ENCODE measurements around the gene FUS. TPM values are rescaled to one million over a fixed set of nuclear protein-coding genes. Genes with fewer than 3 reads are reported as not detected.

The FUS gene
- total and polyA plus RNA-seq, 2 of the 8 experiments (the other 6 are each of a cell fraction or from before 2014, with no cell fraction given) = 484 to 685 TPM

GRCh38 chr16:31134625-31135534, 45.1 kb upstream of the FUS start:
- peak overlapping the region; percentile 52 to 87 (median 78) for H3K9ac ChIP-seq (replicated peaks in 1 of 4; ENCODE audit: extremely low read depth in 1 of 4, low read depth in 3 of 4, low read length in 3 of 4)
- H3K79me1 ChIP-seq (ENCODE audit: low read depth, low read length) = peaks cover 9% of the 10 kb centered on the region
- no peak overlapping the region for H3K14ac ChIP-seq (ENCODE audit: insufficient read length)
- POLR2A ChIA-PET (ENCODE audit: partially characterized antibody) = interaction anchor here (0.6 to 34.9 kb wide), 19 partner anchors 1 to 402 kb away, joined by 3 to 713 read pairs (median 4); partner anchors contain the start of genes BCKDK, FUS, KAT8 and PRSS36
- peak overlapping the region; percentile 100 for H2BK12ac ChIP-seq (ENCODE audit: low read depth, low read length)
- H4K91ac ChIP-seq (replicated peaks; ENCODE audit: insufficient read length, low read length) = peak overlapping the region; percentile 91
- no peaks in the 10 kb centered on the region for H3K27me3 ChIP-seq (replicated peaks in 1 of 4; ENCODE audit: control insufficient read depth in 3 of 4, extremely low read depth in 1 of 4, insufficient read depth in 3 of 4, low read length in 3 of 4)
- 5% methylated on average over 11 of the region's 18 CpGs; no CpG with 5 or more reads in 1 of the 2 experiments for WGBS, 2 experiments (ENCODE audit: extremely low coverage in 1 of 2, insufficient coverage in 1 of 2, insufficient read length in 1 of 2, insufficient replicate concordance in 2 of 2, low coverage in 1 of 2, low lambda C conversion rate in 2 of 2, missing lambda C conversion rate in 1 of 2)
- peak overlapping the region; percentile 83 to 98 for H3K4me2 ChIP-seq (ENCODE audit: insufficient read depth in 1 of 2, low read depth in 2 of 2, low read length in 2 of 2)
- peak overlapping the region; percentile 92 for H3K4ac ChIP-seq (replicated peaks; ENCODE audit: insufficient read length, low read depth, low read length)
- peak overlapping the region; percentile 86; the same call in 1 of the 2 replicates for H3K27ac ChIP-seq (ENCODE audit: low read depth, low read length)
- H2AK5ac ChIP-seq (ENCODE audit: low read depth, low read length) = peak overlapping the region; percentile 97; the same call in 1 of the 2 replicates
- peak in 1 of 2 experiments; percentile 66 for DNase-seq (ENCODE audit: low read depth in 1 of 2, low spot score in 2 of 2)
- H2AFZ ChIP-seq (ENCODE audit: low read length) = no peak overlapping the region
- CTCF ChIA-PET (ENCODE audit: partially characterized antibody) = interaction anchor here (0.8 to 2.2 kb wide), 7 partner anchors 8 to 150 kb away, joined by 3 to 8 read pairs (median 3); partner anchors contain the start of genes HSD3B7 and ZNF668
- H2BK20ac ChIP-seq (ENCODE audit: low read length) = peak overlapping the region; percentile 97; the same call in 1 of the 2 replicates
- H3K18ac ChIP-seq (ENCODE audit: extremely low read depth, low read length) = peak overlapping the region; percentile 99
- H2BK5ac ChIP-seq (ENCODE audit: low read depth, low read length) = peak overlapping the region; percentile 97
- H3K4me3 ChIP-seq (ENCODE audit: extremely low read depth in 1 of 4, insufficient read depth in 2 of 4, low read depth in 3 of 4, low read length in 4 of 4) = peak overlapping the region; percentile 65 to 87 (median 81)
- FAIRE-seq = peak; percentile 65
- H3K79me2 ChIP-seq (ENCODE audit: control insufficient read depth in 1 of 2, insufficient read depth in 2 of 2, low read length in 2 of 2) = peaks cover 0 to 19% of the 10 kb centered on the region in 2 experiments; a peak in 2 of 4 replicates
- H3K56ac ChIP-seq (replicated peaks; ENCODE audit: insufficient read length, low read depth, low read length) = peak overlapping the region; percentile 8
- peak overlapping the region; percentile 81; the same call in 1 of the 2 replicates for H2BK15ac ChIP-seq (ENCODE audit: low read length)
- peaks cover 12 to 27% (median 15%) of the 10 kb centered on the region in 4 experiments for H3K36me3 ChIP-seq (ENCODE audit: control insufficient read depth in 2 of 4, insufficient read depth in 4 of 4, low read length in 3 of 4)
- peak overlapping the region; percentile 89 for H4K5ac ChIP-seq (ENCODE audit: insufficient read length, low read depth, low read length)
- H2BK120ac ChIP-seq (replicated peaks; ENCODE audit: low read depth, low read length) = no peak overlapping the region
- peaks cover 6 to 7% of the 10 kb centered on the region in 2 experiments for H4K20me1 ChIP-seq (replicated peaks in 1 of 2; ENCODE audit: control insufficient read depth in 1 of 2, insufficient read depth in 2 of 2, low read length in 2 of 2)
- H3K4me1 ChIP-seq (replicated peaks in 1 of 4; ENCODE audit: control insufficient read depth in 3 of 4, insufficient read depth in 4 of 4, low read length in 3 of 4) = peaks cover 5 to 54% (median 44%) of the 10 kb centered on the region in 4 experiments
- peaks cover 16% of the 10 kb centered on the region for H3K23me2 ChIP-seq (ENCODE audit: low read depth, low read length)
- no peak overlapping the region for H3K23ac ChIP-seq (ENCODE audit: insufficient read length)
- no peaks in the 10 kb centered on the region for H3K9me3 ChIP-seq (ENCODE audit: insufficient read depth in 2 of 2, low read depth in 1 of 2, low read length in 1 of 2)
- H4K8ac ChIP-seq (ENCODE audit: extremely low read depth, insufficient read depth, low read length) = peak overlapping the region; percentile 51; the same call in 1 of the 2 replicates
- TF ChIP-seq GABPA (IDR thresholded peaks at IDR 0.05; ENCODE audit: borderline replicate concordance, insufficient read depth, low read length) (no peak), POU5F1 (IDR thresholded peaks at IDR 0.05; ENCODE audit: low read depth, low read length) (no peak), KDM1A (IDR thresholded peaks at IDR 0.05; ENCODE audit: borderline replicate concordance, low read length) (no peak), TAF7 (optimal IDR thresholded peaks at IDR 0.05; ENCODE audit: borderline replicate concordance, low read depth, low read length) (peak; percentile 36), CTCF (IDR thresholded peaks at IDR 0.05; ENCODE audit: control extremely low read depth in 1 of 3, insufficient read depth in 1 of 3, low read depth in 1 of 3, low read length in 3 of 3) (no peak), CHD2 (IDR thresholded peaks at IDR 0.05; ENCODE audit: low read length) (no peak), TBP (IDR thresholded peaks at IDR 0.05; ENCODE audit: low read depth, low read length) (peak; percentile 21; the same call in 1 of the 2 replicates), TCF12 (IDR thresholded peaks at IDR 0.05; ENCODE audit: low read depth, low read length) (no peak)
